Stomach (tissue), 9 donors: Measurements from ENCODE around the gene GNAS. TPM values are rescaled to one million over a fixed set of nuclear protein-coding genes. Genes with fewer than 3 reads are reported as not detected.

Source experiments
- DNase-seq, 2 donors: peaks; one replicate each; pipeline versions ENCODE4 v3.0.0 to v3.0.0-alpha.2; 2013 to 2019
- H3K27ac ChIP-seq, 5 donors: fragments of 200-600 bp in 4 of 5; sonication (generic) in 4 of 5; one replicate each; pipeline ENCODE4 v1.5.1; 2013 to 2019; ENCODE audit warnings: mild to moderate bottlenecking in 1 of 5, moderate library complexity in 1 of 5
- H3K27me3 ChIP-seq, 3 donors: fragments of 200-600 bp; sonication (generic); one replicate each; pipeline ENCODE4 v1.5.1; 2017 to 2019; ENCODE audit warnings: mixed run types in 1 of 3
- H3K36me3 ChIP-seq, 4 donors: fragments of 200-600 bp; sonication (generic); 1 replicate in 3 of 4; 2 replicates in 1 of 4; pipeline ENCODE4 v1.5.1; 2016 to 2019
- H3K4me1 ChIP-seq, 4 donors: fragments of 200-600 bp; sonication (generic); one replicate each; pipeline ENCODE4 v1.5.1; 2016 to 2019
- H3K4me3 ChIP-seq, 4 donors: fragments of 200-600 bp; sonication (generic) in 3 of 4; one replicate each; pipeline ENCODE4 v1.5.1; 2016 to 2019; ENCODE audit warnings: mild to moderate bottlenecking in 1 of 4
- H3K9me3 ChIP-seq, 4 donors: fragments of 200-600 bp; sonication (generic); one replicate each; pipeline ENCODE4 v1.5.1; 2016 to 2019
- CTCF ChIP-seq, 7 experiments: fragments of 450-650 bp in 4 of 7; fragments of 200-600 bp in 3 of 7; sonication (generic) in 3 of 7; IDR thresholded peaks; one replicate each; pipeline ENCODE4 v1.5.1; 2016 to 2019; ENCODE audit warnings: antibody characterized with exemption in 7 of 7, control low read depth in 2 of 7, mild to moderate bottlenecking in 1 of 7
- EP300 ChIP-seq: sonication (generic); formaldehyde crosslinking; IDR thresholded peaks from one replicate; pipeline ENCODE4 v1.6.1; 2017; ENCODE audit warnings: antibody characterized with exemption
- POLR2A ChIP-seq, 4 donors: fragments of 450-650 bp; IDR thresholded peaks; one replicate each; pipeline ENCODE4 v1.6.1; 2016; ENCODE audit warnings: antibody characterized with exemption in 4 of 4, control low read depth in 2 of 4, mild to moderate bottlenecking in 1 of 4, moderate library complexity in 1 of 4
- POLR2AphosphoS5 ChIP-seq, 3 donors: sonication (generic); formaldehyde crosslinking; IDR thresholded peaks; one replicate each; pipeline ENCODE4 v1.6.1; 2016; ENCODE audit warnings: antibody characterized with exemption in 3 of 3
- WGBS, 5 donors: extraction: QIAGEN DNeasy Blood & Tissue Kit in 3 of 5; methylation state at CpG; one replicate each; pipeline versions ENCODE4 v1.1.5 to v1.1.7; 2013 to 2018; 5-methylcytosine and 5-hydroxymethylcytosine counted together
- intact Hi-C: fragments of 100-400 bp; cut with DNase I; formaldehyde crosslinking; loops from one replicate; pipeline ENCODE4 v1.15.1; 2023; ENCODE audit warnings: low total_unique reads
- polyA plus RNA-seq, 3 donors: library from polyadenylated mRNA; stranded (reverse); fragments of 200-250 nt; gene quantifications; one replicate each; pipeline ENCODE4 v1.2.3, GENCODE V29; 2013
- total RNA-seq, 5 donors: library from RNA; depleted of rRNA; stranded (reverse); fragments of >200 nt; gene quantifications; one replicate each; pipeline versions ENCODE4 v1.1.0 to v1.2.3, GENCODE V29; 2014 to 2016
- donor health status: healthy with polysubstance abuse.
- donor health status: Bipolar disorder and iron deficiency.
- donor health status: healthy.

Gene GNAS
- total and polyA plus RNA-seq, 8 donors: 306 to 1,010 (median 704) TPM

DNA sequence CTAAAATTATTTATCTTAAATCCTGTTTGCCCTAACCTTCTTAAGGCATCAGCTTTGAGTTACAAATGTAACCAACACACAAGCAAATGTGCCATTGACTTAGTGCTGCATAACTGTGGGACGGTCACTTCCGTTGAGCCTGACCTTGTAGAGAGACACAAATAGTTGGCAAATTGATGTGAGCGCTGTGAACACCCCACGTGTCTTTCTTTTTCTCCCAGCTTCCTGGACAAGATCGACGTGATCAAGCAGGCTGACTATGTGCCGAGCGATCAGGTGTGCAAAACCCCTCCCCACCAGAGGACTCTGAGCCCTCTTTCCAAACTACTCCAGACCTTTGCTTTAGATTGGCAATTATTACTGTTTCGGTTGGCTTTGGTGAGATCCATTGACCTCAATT, 56.4 kb downstream of the GNAS start:
- Histone ChIP-seq H3K27ac (peak overlapping the region in 4 of 5 donors; percentile 73 to 89 (median 82)), H3K4me3 (no peak overlapping the region), H3K9me3 (no peaks in the 10 kb centered on the region), H3K36me3 (peaks cover 57 to 72% (median 69%) of the 10 kb centered on the region in 4 donors), H3K4me1 (peaks cover 30 to 51% (median 38%) of the 10 kb centered on the region in 4 donors), H3K27me3 (no peaks in the 10 kb centered on the region)
- 85 to 90% (median 88%) methylated on average over 9 of the region's 9 CpGs for WGBS, 5 donors
- intact Hi-C loops: loop anchor here (10.0 kb wide), 1 partner anchor 76 kb away; the partner anchor contains the start of gene NELFCD
- TF ChIP-seq CTCF (IDR thresholded peaks at IDR 0.05) (no peak), POLR2A (IDR thresholded peaks at IDR 0.05) (no peak), EP300 (no peak), POLR2AphosphoS5 (IDR thresholded peaks at IDR 0.05) (no peak)
- DNase-seq: no peak

DNA sequence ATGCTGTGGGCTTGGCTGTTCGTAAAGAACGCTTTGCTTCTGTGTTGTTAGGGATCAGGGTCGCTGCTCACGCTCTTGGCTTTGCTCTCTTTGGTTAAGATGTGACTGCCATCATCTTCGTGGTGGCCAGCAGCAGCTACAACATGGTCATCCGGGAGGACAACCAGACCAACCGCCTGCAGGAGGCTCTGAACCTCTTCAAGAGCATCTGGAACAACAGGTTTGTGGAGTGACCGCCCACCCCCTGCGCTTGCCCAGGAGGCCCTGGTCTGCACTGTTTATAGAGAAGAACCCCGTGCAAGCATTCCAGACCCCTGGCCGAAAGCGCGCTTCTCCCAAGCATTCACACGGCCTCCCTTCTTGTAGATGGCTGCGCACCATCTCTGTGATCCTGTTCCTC, 57.1 kb downstream of the GNAS start:
- H3K27ac ChIP-seq: no peak overlapping the region
- peaks cover 30 to 46% (median 38%) of the 10 kb centered on the region in 4 donors for H3K4me1 ChIP-seq
- no peaks in the 10 kb centered on the region for H3K27me3 ChIP-seq
- H3K9me3 ChIP-seq: no peaks in the 10 kb centered on the region
- intact Hi-C loops: loop anchor here (10.0 kb wide), 1 partner anchor 75 kb away; the partner anchor contains the start of gene NELFCD
- no peak for DNase-seq
- H3K36me3 ChIP-seq: peaks cover 55 to 65% (median 63%) of the 10 kb centered on the region in 4 donors
- WGBS, 5 donors: 92 to 98% (median 95%) methylated on average over 14 to 15 of the region's 15 CpGs
- TF ChIP-seq EP300 (no peak), POLR2AphosphoS5 (IDR thresholded peaks at IDR 0.05) (no peak), CTCF (IDR thresholded peaks at IDR 0.05) (no peak), POLR2A (IDR thresholded peaks at IDR 0.05) (no peak)
- H3K4me3 ChIP-seq: no peak overlapping the region

DNA sequence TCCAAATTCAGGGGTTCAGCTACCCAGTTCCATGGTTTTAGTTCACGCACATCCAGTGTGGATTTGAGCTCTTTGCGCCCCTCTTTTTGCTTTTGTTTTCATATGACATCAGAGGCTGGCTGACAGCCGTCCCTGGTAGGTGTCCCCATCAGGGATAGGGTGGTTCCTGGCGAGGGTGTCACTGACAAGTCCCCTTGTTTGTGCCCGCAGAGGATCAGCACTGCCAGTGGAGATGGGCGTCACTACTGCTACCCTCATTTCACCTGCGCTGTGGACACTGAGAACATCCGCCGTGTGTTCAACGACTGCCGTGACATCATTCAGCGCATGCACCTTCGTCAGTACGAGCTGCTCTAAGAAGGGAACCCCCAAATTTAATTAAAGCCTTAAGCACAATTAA, 58.0 kb downstream of the GNAS start:
- 94 to 96% (median 95%) methylated on average over 14 of the region's 14 CpGs for WGBS, 5 donors
- H3K4me3 ChIP-seq: no peak overlapping the region
- H3K9me3 ChIP-seq: no peaks in the 10 kb centered on the region
- peaks cover 30 to 38% (median 34%) of the 10 kb centered on the region in 4 donors for H3K4me1 ChIP-seq
- no peaks in the 10 kb centered on the region for H3K27me3 ChIP-seq
- DNase-seq: no peak
- intact Hi-C loops: no loop called here
- peaks cover 47 to 56% (median 54%) of the 10 kb centered on the region in 4 donors for H3K36me3 ChIP-seq
- H3K27ac ChIP-seq: no peak overlapping the region
- TF ChIP-seq POLR2A (IDR thresholded peaks at IDR 0.05) (no peak), CTCF (IDR thresholded peaks at IDR 0.05) (no peak), EP300 (no peak), POLR2AphosphoS5 (IDR thresholded peaks at IDR 0.05) (no peak)

- Histone ChIP-seq H3K27me3 (no peaks in the 10 kb centered on the region), H3K27ac (no peak overlapping the region), H3K9me3 (no peaks in the 10 kb centered on the region), H3K36me3 (peaks cover 39 to 48% (median 45%) of the 10 kb centered on the region in 4 donors), H3K4me3 (no peak overlapping the region), H3K4me1 (peaks cover 25 to 29% (median 29%) of the 10 kb centered on the region in 4 donors)
- intact Hi-C loops: no loop called here
- TF ChIP-seq POLR2A (IDR thresholded peaks at IDR 0.05) (no peak), CTCF (IDR thresholded peaks at IDR 0.05) (no peak), POLR2AphosphoS5 (IDR thresholded peaks at IDR 0.05) (no peak)
- DNase-seq: no peak
- 85 to 97% (median 95%) methylated on average over 2 of the region's 2 CpGs for WGBS, 5 donors
Measured at GRCh38 chr20:58911309-58911708, 58.8 kb downstream of the GNAS start.
